Lower leg skin (tissue), 4 donors: ENCODE measurements around the gene GRIA1. TPM values are rescaled to one million over a fixed set of nuclear protein-coding genes. Genes with fewer than 3 reads are reported as not detected.

Experiments
- DNase-seq, 2 donors: peaks; one replicate each; pipeline ENCODE4 v3.0.0-alpha.2; 2019; ENCODE audit warnings: low spot score in 2 of 2
- H3K4me3 ChIP-seq: fragments of 200-600 bp; sonication (generic); 2 replicates; pipeline ENCODE4 v1.5.1; 2017; ENCODE audit warnings: mild to moderate bottlenecking, low read depth; ENCODE audit not compliant: poor library complexity, severe bottlenecking
- CTCF ChIP-seq, 3 donors: fragments of 450-650 bp; IDR thresholded peaks; one replicate each; pipeline ENCODE4 v1.5.1; 2016; ENCODE audit warnings: antibody characterized with exemption in 3 of 3, mild to moderate bottlenecking in 3 of 3, moderate library complexity in 2 of 3
- POLR2A ChIP-seq, 2 donors: fragments of 450-650 bp; IDR thresholded peaks; one replicate each; pipeline ENCODE4 v1.6.1; 2016 to 2017; ENCODE audit warnings: antibody characterized with exemption in 2 of 2, mild to moderate bottlenecking in 1 of 2, moderate library complexity in 1 of 2
- WGBS, 2 donors: methylation state at CpG; one replicate each; pipeline ENCODE4 v1.1.5; 2018; 5-methylcytosine and 5-hydroxymethylcytosine counted together
- intact Hi-C: fragments of 100-400 bp; cut with DNase I; formaldehyde crosslinking; loops from one replicate; pipeline ENCODE4 v1.15.0; 2023; ENCODE audit warnings: low total_unique reads
- total RNA-seq, 4 donors: library from RNA; depleted of rRNA; stranded (reverse); fragments of >200 nt; gene quantifications; one replicate each; pipeline ENCODE4 v1.1.0, GENCODE V29; 2016

GRIA1 gene
- total RNA-seq, 4 donors from 2014 or later: 0.08 to 2.3 (median 0.40) TPM

DNA sequence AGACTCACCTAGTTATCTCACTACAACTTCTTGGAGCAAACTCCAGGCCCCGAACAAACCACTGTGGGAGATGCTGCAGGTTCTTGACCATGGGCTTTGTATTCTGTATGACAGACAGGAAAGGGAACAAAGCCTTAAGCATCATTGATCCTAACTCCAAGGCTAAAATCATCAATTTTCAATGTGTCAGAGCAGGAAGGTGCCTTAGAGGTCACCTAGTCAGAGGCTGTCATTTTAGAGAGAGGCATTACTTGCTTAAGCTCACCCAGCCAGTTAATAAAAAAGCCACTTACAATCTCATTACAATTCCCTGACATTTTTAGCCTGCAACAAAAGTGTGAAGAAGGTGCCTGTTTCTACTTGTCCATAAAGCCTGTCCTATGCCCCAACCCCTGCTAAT, 275.5 kb downstream of the GRIA1 start:
- DNase-seq: no peak
- WGBS, 2 donors: 41 to 82% methylated on average over 1 of the region's 1 CpG
- H3K4me3 ChIP-seq: no peak overlapping the region
- no peak for TF ChIP-seq POLR2A (IDR thresholded peaks at IDR 0.05)
- TF ChIP-seq CTCF (IDR thresholded peaks at IDR 0.05): no peak
- intact Hi-C loops: loop anchor here (5.0 kb wide), 1 partner anchor 1954 kb away; no protein-coding TSS in a partner anchor

- no peak overlapping the region for H3K4me3 ChIP-seq
- no peak for TF ChIP-seq CTCF (IDR thresholded peaks at IDR 0.05)
- TF ChIP-seq POLR2A (IDR thresholded peaks at IDR 0.05): no peak
- DNase-seq: no peak
- intact Hi-C loops: loop anchor here (5.0 kb wide), 1 partner anchor 1955 kb away; no protein-coding TSS in a partner anchor
- WGBS, 2 donors: 60 to 70% methylated on average over 4 of the region's 4 CpGs
Observed at GRCh38 chr5:153767221-153768188, 277.0 kb downstream of the GRIA1 start.

DNA sequence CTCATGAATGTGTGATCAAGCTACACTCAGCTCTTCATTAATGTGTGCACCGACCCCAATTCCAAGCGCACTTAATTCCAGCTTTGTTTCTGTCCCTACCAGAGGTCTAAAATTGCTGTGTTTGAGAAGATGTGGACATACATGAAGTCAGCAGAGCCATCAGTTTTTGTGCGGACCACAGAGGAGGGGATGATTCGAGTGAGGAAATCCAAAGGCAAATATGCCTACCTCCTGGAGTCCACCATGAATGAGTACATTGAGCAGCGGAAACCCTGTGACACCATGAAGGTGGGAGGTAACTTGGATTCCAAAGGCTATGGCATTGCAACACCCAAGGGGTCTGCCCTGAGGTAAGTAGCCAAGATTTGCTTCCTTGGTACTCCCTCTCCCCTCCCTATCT, 279.6 kb downstream of the GRIA1 start:
- intact Hi-C loops: no loop called here
- WGBS, 2 donors: 88 to 95% methylated on average over 5 of the region's 5 CpGs
- DNase-seq: no peak
- no peak overlapping the region for H3K4me3 ChIP-seq
- TF ChIP-seq POLR2A (IDR thresholded peaks at IDR 0.05) (no peak), CTCF (IDR thresholded peaks at IDR 0.05) (no peak)

- no peak for DNase-seq
- 63 to 94% methylated on average over 1 of the region's 1 CpG for WGBS, 2 donors
- intact Hi-C loops: no loop called here
Observed at GRCh38 chr5:153774686-153775085, 284.2 kb downstream of the GRIA1 start.

GRCh38 chr5:153775923-153776322, 285.5 kb downstream of the GRIA1 start:
- TF ChIP-seq CTCF (IDR thresholded peaks at IDR 0.05) (no peak), POLR2A (IDR thresholded peaks at IDR 0.05) (no peak)
- DNase-seq: no peak
- intact Hi-C loops: no loop called here
- H3K4me3 ChIP-seq: no peak overlapping the region
- WGBS, 2 donors: 85% methylated on average over 7 of the region's 7 CpGs

More at GRCh38 chr5:153774686-153775085, 284.2 kb downstream of the GRIA1 start:
- no peak overlapping the region for H3K4me3 ChIP-seq
- TF ChIP-seq POLR2A (IDR thresholded peaks at IDR 0.05) (no peak), CTCF (IDR thresholded peaks at IDR 0.05) (no peak)
